GM19099 (cell line): ENCODE results near the gene BICRA.

Source experiments
- POLR2A ChIP-seq: IDR thresholded peaks from 3 replicates; pipeline ENCODE4 v1.6.1; 2011; ENCODE audit warnings: low read depth; ENCODE audit not compliant: insufficient read length; ENCODE audit errors: extremely low read depth

Gene BICRA

GRCh38 chr19:47691090-47691489, 82.2 kb downstream of the BICRA start:
- no peak for TF ChIP-seq POLR2A

GRCh38 chr19:47691782-47692181, 82.8 kb downstream of the BICRA start:
- no peak for TF ChIP-seq POLR2A

- no peak for TF ChIP-seq POLR2A
Observed at GRCh38 chr19:47693489-47693888, 84.6 kb downstream of the BICRA start.

- no peak for TF ChIP-seq POLR2A
Observed at GRCh38 chr19:47693903-47694302, 85.0 kb downstream of the BICRA start.

- TF ChIP-seq POLR2A, result no peak
Observed at GRCh38 chr19:47694466-47695273, 85.7 kb downstream of the BICRA start.

GRCh38 chr19:47695533-47696262, 86.8 kb downstream of the BICRA start:
- TF ChIP-seq POLR2A, result no peak

- no peak for TF ChIP-seq POLR2A
Observed at GRCh38 chr19:47696635-47697034, 87.7 kb downstream of the BICRA start.

- TF ChIP-seq POLR2A, result no peak
Observed at GRCh38 chr19:47697863-47698609, 89.1 kb downstream of the BICRA start.

- TF ChIP-seq POLR2A, result no peak
Observed at GRCh38 chr19:47698631-47699359, 89.9 kb downstream of the BICRA start.

- no peak for TF ChIP-seq POLR2A
Observed at GRCh38 chr19:47699360-47699917, 90.5 kb downstream of the BICRA start.

GRCh38 chr19:47700934-47701716, 92.2 kb downstream of the BICRA start:
- no peak for TF ChIP-seq POLR2A

- no peak for TF ChIP-seq POLR2A
Observed at GRCh38 chr19:47701717-47702552, 93.0 kb downstream of the BICRA start.

- TF ChIP-seq POLR2A, result no peak
Observed at GRCh38 chr19:47702671-47703070, 93.7 kb downstream of the BICRA start.
